CD4-positive, alpha-beta T cell treated with Interleukin-17A for 4 hours (primary cell): ENCODE results near the gene TOR4A.
"Not testable (repeated sequence)": the region's sequence is repeated elsewhere in the genome, so short reads cannot be mapped to it uniquely, and the experiment has no call there.

ENCODE experiments used
- DNase-seq: peaks from one replicate; pipeline ENCODE4 v3.0.0-alpha.2; 2020; ENCODE audit warnings: mixed read lengths

TOR4A gene

DNA sequence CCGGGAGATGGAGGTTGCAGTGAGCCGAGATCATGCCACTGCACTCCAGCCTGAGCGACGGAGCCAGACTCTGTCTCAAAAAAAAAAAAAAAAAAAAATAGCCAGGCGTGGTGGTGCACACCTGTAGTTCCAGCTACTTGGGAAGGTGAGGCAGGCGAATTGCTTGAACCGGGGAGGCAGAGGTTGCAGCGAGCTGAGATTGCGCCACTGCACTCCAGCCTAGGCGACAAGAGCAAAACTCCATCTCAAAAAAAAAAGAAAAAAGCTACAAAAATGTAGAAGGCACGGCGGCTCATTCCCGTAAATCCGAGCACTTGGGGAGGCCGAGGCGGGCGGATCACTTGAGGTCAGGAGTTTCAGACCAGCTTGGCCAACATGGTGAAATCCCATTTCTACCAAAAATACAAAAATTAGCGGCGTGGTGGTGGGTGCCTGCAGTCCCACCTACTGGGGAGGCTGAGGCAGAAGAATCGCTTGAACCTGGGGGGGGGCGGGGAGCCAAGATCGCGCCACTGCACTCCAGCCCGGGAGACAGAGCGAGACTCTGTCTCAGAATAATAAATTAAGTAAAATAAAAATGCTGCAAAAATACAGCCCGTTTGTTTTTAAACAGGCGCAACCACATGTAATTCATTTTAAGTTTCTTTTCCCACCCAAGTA lies 37.9 kb upstream of the TOR4A start:
- not testable (repeated sequence) for DNase-seq

DNA sequence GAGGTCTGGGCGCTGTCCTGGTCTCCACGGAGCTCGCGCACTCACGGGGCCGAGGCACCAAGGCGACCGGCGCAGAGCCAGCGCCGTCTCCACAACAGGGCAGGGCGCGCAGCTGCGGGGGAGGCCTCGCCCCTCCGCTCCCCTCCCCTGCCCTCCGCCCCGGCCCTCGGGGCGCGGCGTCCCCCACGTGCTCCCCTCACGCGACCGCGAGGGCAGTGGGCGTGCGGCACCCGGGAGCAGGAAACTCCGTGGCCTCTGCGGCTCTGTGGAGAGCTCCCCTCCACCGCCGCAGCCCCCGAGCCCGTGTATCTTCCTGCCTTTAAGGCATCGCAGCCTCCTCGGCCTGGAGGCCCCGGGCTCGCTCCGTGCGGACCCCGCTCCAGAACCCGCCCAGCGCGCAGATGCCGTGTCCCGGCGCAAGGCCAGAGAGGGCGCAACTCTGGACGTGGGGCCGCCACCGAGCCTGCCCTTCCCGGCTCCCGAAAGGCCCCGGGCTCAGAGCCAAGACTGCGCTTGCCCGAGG lies 37.1 kb upstream of the TOR4A start:
- peak; percentile 73 for DNase-seq

DNA sequence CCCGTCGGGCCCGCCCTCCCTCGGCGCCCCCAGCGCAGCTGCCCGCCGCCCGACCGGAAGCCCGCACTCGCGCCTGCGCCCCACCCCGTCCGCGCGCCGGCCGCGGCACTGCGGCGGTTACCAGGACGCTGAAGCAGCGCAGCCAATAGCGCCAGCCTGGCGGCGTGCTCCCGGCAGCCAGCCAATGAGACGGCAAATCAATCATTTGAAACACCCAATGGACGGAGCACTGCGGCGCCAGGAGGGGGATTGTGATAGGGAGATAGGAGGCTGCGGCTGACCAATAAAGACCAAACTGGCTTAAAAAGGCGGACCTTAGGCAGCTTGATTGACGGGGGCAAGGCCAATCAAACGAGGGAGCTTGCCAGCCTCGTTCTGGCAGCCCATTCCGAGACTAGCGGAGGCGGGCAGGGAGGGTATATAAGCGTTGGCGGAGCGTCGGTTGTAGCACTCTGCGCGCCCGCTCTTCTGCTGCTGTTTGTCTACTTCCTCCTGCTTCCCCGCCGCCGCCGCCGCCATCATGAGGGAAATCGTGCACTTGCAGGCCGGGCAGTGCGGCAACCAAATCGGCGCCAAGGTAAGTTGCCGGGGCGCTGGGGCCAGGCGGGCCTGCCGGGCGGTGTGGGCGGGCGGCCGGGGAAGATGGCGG lies 36.6 kb upstream of the TOR4A start, which contains the start of gene TUBB4B:
TUBB4B (plus strand) TSS at position 447 of the 649 bp plus-strand sequence; CDS start at position 521, 74 bp downstream.
- DNase-seq, result peak; percentile 97

DNA sequence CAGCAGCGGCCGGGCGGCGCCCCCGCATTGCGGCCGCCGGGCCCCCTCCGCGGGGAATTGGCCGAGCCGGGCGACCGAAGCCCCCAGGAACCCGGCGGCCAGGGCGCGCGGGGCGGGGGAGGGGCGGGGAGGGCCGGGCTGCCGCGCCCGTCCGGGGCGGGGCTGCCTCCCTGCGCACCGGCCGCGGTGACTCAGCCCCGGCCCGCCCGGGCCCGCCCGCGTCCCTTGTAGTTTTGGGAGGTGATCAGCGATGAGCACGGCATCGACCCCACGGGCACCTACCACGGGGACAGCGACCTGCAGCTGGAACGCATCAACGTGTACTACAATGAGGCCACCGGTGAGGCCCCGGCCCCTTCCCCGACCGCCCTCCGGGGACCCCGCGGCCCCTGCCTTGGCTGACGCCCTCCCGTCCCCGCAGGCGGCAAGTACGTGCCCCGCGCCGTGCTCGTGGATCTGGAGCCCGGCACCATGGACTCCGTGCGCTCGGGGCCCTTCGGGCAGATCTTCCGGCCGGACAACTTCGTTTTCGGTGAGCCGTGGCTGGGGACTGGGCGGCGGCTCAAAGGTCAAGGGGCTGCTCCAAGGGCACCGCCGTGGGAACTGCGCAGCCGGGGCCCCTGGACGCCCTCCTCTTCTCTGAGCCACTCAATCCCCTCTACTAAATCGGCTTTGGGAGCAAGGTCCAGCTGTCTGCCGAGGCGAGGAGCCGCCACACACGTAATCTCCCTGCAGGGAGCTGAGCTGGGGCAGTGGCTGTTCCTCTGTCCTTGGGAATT lies 35.8 kb upstream of the TOR4A start:
- DNase-seq, result peak; percentile 85

DNA sequence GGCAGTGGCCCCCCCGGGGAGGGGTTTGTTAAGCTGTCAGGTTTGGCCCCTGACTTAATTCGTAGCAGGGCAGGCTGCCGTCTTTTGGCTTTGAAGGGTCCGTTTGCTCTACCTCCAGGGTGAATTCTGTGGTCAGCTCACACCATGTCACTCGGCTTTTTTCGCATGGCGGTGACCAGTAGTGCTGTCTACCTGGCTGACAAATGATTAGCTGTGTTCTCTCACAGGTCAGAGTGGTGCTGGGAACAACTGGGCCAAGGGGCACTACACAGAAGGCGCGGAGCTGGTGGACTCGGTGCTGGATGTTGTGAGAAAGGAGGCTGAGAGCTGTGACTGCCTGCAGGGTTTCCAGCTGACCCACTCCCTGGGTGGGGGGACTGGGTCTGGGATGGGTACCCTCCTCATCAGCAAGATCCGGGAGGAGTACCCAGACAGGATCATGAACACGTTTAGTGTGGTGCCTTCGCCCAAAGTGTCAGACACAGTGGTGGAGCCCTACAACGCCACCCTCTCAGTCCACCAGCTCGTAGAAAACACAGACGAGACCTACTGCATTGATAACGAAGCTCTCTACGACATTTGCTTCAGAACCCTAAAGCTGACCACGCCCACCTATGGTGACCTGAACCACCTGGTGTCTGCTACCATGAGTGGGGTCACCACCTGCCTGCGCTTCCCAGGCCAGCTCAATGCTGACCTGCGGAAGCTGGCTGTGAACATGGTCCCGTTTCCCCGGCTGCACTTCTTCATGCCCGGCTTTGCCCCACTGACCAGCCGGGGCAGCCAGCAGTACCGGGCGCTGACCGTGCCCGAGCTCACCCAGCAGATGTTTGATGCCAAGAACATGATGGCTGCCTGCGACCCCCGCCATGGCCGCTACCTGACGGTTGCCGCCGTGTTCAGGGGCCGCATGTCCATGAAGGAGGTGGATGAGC lies 35.0 kb upstream of the TOR4A start:
- DNase-seq, result no peak

GRCh38 chr9:137243266-137243625 lies 34.3 kb upstream of the TOR4A start:
- DNase-seq, result not testable (repeated sequence)

GRCh38 chr9:137243626-137244485 lies 33.7 kb upstream of the TOR4A start:
- DNase-seq, result no peak

DNA sequence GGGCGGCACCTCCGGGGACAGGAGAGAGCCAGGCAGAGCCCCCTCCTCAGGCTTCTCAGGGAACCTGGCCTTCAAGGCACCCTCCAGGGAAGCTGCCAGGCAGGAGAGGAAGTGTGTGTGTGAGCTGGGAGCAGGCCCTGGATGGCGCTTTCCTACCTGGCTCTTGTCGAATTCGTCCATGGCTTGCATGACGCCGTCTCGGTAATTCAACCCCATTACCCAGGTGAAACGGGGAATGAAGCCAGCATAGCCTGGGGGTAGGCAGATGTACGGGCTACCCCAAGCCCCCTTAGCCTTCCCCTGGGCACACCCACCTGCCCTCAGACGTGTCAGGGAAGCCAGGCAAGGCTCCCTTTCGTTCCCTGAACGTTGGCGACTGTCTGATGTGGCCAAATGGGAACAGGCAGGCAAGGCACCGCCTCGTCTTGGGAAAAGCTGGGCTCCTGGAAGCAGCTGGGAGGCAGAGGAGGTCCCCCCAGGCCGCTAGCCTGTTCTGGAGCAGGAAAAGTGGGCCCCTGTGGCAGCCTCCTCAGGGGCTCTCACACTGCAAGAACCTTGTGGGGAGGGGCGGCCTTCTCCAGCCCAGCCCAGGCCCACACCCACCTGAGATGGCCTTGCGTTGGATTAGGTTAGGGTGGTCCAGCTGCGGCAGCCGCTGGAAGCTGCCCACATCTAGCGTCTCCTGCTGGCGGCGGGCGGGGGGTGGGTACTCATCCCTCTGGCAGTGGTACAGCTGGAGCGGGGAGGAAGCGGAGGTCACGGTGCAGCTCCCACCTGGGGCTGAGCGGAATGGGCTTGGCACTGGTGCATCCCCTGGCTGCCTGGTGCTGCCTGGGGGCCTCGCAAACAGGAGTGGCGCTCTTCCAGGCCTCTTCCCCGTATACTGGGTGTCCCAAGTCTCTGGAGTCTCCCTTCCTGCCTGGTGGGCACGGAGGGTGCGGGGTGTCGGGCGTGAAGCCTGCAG lies 32.8 kb upstream of the TOR4A start:
- DNase-seq, result no peak

DNA sequence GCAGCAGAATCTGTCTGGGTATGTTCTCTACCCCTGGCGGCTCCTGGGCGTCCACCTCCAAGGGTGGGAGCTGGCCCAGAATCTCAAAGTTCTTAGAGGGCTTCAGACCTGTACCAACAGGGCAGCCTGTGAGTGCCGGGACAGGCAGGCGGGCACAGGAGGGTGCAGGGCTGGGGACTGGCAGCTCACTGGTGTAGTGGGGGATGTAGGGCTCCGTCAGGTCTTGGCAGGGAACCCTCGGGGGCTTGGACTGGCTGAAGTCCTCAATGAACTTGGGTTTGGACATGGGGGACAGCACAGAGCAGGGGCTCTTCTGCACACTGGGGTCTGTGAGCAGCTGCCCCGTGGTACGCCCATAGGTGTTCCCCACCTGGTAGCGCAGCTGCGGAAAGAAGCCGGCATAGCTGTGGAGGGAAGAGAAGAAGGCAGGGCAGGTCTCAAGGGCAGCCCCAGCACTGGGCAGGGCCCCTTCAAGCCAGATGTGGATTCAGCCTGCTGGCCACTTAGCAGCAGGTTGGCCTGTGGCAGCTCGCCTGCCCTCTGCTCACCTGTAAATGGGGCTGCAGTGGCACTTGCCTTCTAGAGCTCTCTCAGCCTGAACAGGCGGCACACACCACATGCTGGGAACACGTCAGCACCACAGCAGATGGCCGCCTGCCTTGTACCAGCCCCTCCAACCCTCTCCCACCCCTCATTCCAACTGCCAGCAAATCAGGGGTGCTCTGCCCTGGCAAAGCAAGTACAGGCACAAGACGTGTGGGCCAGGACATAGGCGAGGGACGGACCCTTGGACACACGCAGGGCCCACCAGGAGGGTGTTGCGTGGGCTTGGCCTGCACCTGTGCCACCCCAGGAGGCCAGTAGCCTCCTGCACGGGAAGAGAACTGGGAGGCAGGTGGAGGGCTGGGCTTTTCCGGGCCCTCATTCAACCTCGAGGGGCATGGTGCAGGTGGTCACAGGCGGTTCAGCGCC lies 31.8 kb upstream of the TOR4A start:
- DNase-seq, result no peak

- DNase-seq, result no peak
Measured at GRCh38 chr9:137247135-137247915, 30.2 kb upstream of the TOR4A start.

- DNase-seq, result no peak
Measured at GRCh38 chr9:137247916-137248175, 29.7 kb upstream of the TOR4A start.

GRCh38 chr9:137250329-137251193 lies 27.0 kb upstream of the TOR4A start:
- no peak for DNase-seq

GRCh38 chr9:137251194-137251461 lies 26.4 kb upstream of the TOR4A start, which contains the start of gene STPG3:
Gene STPG3 (plus strand): TSS chr9:137251286. CDS start chr9:137251287, 1 bp downstream.
- DNase-seq, result no peak

DNA sequence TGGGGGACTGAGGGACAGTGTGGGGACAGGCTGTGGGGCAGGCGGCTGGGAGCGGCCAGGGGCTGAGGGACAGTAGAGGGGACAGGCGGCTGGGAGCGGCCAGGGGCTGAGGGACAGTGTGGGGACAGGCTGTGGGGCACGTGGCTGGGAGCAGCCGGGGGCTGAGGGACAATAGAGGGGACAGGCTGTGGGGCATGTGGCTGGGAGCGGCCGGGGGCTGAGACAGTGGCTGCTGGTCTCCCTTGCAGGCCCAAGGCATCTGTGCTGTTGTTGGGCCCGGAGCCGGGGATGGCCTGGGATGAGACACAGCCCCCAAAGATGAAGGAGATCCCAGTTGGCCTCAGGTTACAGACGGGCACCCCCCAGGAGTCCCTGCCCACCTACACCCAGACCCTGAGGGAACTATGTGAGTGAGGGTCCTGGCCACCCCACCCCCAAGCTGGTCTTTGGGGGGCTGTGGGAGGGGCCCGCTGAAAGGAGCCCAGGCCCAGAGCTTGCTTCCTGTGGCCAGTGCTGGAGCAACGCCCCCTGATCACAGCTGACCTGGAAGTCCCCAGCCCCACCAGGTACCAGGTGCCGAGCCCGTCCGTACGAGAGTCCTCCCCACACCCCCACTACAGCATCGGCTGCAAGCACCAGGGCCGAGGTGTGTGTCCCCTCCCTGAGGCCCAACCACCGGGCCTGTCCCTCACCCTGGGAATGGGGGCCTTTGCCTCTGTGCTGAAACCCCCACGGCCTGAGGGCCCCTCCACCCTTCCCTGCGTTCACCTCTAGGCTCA lies 25.8 kb upstream of the TOR4A start:
- no peak for DNase-seq

DNA sequence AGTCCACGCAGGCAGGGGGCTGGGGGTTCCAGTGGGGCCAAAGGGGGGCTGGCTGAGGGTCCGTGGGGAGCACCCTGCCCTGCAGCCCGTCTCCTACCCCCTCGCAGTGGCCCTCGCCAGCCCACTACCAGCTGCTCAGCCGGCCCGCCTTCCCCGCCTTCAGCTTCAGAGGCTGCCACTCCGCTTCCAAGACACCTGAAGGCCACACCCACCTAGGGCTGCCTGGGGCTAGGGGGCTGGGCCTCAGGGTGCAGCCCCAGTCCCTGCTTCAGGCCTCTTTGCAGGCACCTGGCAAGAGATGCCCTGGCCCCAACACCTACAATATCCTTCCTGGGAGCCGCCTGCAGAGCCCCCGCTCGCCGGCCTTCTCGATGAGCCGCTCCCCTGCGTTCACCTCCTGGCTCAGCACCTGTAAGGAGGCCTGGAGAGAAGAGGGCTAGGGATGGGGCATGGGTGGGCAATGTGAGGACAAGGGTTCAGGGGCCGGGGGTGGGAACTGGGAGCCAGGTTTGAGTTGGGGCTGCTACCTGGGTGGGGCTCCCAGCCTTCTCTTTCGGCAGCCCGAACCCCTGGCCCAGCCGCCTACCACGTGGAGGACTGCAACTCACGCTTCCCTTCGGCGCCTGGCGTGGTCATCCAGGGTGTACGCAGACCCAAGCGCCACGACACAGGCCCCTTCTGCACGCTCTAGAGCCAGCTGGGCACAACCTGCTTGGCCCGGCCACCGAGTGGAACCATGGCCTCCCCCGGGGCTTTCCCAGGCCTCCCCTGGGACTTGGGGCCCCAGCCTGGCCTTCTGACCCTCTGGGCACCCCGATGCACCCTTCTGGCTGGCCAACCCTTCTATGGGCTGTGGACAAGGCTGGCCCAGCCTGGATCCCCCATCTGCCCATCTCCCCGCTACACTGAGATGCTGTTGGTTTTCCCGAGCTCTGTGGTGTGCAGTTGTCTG lies 24.7 kb upstream of the TOR4A start:
- DNase-seq, result no peak
